GM19438 (cell line): Measurements from ENCODE around the gene UNC13D.
"Not testable (repeated sequence)": the region's sequence is repeated elsewhere in the genome, so short reads cannot be mapped to it uniquely, and the experiment has no call there.

Experiments
- ATAC-seq: cut with Tn5 transposase; IDR thresholded peaks from one replicate; pipeline ENCODE4 v1.9.1; 2021; ENCODE audit warnings: low read depth; ENCODE audit not compliant: unreplicated experiment

The UNC13D gene

DNA sequence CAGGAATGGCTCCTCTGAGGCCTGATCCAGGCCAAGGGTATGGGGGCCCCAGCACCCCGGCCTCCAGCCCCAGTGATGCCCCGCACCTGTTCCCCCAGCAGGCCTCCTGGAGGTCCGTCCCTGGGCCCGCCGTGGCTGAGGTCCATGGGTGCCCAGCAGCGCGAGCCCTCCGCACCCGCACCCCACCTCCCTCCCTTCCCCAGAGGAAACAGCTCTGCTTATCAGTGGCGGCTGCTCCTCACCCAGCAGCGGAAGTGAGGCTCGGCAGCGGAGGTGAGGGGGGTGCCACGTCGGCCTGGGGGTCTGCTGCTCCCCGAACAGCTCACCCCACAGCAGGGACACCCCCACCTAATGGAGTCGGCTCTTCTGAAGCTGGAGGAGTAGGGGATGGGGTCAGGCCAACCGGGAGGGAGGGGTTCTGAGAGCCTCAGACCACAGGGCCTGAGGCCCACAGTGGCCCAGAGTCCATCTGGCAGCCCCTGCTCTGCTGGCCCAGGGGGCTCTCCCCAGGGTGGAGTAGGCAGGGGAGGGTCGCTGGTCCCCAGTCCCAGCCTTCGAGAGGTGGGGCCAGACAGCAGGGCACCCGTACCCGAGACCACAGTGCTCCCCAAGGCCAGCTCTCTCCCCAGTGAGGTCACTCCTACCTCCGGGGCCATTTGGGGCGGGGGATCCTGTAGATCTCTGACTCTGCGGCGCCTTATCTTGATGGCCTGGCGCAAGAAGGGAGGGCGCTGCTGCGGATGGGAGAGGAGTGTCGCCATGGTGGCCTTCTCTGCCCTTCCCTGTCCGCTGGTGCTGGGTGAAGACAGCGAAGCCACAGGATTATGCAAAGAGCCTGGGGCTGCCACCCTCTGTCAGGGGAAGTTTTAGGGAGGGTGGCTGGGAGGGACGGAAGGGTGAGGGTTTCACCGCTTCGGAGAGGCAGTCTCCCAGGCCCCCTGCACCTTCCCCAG lies at the start of gene UNC13D:
Gene UNC13D (minus strand): TSS at position 828 of the 953 bp plus-strand sequence. CDS start 67 bp downstream, at position 761.
- no peak for ATAC-seq

DNA sequence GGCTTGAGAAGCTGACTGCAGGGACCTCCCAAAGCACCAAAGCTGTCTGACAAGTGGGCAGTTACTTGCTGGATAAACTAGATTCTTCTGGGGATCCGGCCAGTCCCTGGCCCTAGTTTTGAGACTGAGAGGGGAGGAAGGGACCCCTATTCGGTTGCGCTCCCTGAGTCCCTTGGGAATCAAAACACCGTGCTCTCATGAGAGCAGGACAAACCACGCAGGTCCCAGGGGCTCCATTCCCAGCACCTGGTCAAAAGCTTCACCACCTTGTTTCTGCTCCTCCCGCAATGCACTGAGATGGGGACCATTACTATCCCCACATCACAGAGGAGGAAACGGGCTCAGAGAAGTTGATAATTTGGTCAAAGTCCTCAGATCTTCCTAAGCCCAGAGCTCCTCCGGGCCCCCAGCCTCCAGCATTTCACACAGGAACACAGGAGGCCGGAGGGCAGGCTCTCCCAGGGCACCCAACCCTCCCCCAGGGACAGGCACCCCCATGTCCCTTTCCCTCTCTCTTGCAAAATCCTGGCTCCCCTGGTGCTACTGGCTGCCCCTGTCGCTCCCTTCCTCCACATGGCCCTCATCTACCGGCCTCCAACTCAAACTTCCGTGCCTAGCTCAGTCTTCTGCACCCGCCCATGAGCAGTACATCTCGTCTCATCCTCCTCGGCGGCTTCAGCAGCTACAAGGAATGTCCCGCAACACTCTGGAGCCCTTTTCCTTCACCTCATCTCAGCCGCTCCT lies 49.3 kb upstream of the UNC13D start:
- ATAC-seq, result no peak

DNA sequence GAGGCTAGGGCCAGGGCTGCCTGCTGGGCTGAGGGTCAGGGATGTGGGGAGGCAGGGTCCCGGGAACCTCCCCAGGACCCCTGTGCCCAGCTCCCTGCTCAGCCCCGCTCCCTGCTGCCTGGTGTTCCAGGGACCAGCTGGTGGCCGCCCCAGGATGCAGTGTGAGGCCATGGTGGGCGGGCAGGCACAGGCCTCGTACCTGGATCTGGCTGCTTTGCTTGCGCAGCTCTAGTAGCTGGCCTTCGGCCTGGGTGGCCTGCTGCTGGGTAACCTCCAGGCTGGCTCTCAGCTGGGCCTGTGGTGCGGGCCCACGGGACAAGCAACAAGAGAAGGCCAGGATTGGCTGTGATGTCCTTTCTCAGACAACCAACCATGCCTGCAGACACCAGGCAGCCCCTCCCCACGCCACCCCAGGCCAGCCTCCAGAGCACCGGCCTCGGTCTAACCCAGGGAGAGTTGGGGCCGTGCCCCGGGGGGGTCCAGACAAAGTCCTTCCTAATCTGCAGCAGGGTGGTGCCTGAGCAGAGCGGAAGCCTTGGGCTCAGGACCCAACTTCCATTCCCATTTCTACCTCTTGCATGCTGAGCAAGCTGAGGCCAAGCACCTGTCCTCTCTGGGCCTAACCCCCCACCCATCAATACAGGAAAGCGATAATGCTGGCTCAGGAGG lies 48.5 kb upstream of the UNC13D start:
- ATAC-seq, result no peak

DNA sequence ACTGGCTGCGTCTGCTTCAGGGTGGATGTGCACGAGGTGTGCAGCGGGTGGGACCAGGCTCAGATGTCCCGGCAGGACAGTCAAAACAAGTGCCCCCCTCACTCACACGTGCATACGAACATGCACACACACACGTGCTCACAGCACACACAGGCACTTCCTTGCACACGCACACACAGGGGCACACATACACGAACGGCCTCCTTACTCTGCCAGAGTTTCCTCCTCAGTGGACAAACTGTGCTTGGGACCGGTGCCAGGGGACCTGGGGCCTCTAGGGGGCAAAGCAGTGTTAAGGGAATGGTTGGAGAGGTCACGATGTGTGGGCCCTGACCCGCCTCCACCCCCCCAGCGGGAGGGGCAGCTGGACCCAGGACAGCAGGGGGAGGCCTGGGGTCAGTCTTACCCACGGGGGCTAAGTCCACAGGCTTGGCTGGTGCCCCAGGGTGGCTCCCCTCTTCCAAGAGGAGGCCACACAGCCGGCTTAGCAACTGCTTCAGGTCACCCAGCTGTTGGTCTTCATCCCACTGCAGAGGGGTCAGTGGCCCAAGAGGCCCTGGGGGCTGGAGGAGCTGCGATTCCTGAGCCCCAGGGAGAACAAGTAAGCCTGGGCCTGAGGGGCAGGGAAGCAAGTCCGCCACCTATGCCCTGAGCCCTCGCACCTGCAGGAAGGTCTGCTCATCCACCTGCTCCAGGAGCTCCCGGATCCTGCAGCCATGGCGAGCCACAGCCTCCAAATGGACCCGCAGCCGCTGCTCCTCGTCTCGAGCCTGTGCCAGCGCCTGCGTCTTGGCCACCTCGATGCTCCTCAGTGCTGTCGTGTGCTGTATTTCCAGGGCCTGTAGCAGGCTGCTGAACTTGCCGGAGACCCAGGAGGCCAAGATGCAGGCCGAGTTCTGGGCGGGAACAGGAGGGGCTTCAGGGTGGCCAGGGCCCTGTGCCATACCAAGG lies 47.7 kb upstream of the UNC13D start:
- ATAC-seq, result no peak

DNA sequence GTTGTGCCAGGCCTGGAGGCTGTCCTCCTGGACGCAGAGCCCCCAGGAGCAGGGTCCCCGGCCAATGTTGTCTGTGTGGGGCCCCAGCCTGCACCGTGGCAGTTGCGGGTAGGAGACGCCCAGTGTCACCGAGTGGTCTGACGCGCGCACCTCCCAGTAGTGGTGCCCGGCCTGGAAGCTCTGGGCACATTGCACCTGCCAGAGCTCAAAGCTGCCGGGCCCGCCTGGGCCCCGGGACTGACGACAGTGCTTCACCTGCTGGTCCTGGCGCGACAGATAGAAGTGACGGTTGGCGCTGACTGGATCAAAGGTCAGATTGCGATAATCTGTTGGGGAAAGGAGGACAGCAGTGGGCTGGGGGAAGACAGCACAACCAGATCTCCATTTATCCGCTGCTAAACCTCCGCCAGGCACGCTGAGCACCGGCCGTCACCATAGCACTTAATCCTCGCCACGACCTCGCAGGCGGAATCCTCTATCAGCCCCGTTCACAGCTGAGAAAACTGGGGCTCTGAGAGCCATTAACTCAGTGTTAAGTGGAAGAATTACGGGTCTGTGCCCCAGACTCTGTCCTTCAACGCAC lies 46.9 kb upstream of the UNC13D start:
- no peak for ATAC-seq

DNA sequence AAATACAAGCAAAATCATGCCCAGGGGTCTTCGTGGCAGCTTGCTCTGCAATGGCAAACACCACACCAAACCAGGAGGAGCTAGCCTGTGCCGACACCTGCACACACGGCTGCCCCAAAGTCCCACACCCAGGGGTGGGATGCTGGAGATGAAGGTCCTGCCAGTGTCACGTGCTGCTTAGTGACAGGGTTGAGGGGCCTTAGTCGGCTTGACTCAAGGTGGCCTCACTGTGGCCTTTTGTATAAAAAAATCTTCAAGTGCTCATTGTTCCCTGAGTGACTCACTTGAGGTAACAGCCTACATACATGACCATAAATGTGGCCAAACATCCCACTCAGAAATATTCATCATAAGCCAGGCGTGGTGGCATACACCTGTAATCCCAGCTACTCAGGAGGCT lies 45.2 kb upstream of the UNC13D start:
- ATAC-seq, result no peak

DNA sequence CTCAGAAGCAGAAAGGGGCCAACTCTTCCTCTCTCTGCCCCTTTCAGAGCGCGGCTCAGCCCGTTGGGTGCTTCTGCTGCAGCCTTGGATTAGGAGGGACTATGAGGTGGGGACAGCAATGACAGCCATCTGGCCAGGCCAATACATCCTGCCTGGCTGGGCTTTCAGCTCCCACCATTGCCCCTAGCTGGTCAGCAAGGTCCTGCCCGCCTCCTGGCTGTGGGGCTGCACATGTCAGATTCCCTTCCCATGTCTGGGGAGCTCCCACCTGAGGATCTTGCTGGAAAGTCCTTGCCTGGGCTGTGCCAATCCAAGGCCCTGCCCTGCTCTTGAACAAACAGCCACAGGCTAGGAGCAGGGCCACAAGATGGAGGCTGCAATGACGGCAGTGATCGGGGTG lies 44.3 kb upstream of the UNC13D start:
- no peak for ATAC-seq

DNA sequence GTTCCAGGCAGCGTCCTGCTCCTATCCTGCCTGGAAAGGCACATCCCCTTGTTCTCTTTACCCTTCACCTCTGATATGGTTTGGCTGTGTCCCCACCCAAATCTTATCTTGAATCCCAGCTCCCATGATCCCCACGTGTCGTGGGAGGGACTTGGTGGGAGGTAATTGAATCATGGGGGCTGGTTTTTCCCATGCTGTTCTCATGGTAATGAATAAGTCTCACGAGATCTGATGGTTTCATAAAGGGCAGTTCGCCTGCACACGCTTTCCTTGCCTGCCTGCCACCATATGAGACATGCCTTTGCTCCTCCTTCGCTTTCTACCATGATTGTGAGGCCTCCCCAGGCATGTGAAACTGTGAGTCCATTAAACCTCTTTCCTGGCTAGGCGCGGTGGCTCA lies 41.7 kb upstream of the UNC13D start:
- not testable (repeated sequence) for ATAC-seq

DNA sequence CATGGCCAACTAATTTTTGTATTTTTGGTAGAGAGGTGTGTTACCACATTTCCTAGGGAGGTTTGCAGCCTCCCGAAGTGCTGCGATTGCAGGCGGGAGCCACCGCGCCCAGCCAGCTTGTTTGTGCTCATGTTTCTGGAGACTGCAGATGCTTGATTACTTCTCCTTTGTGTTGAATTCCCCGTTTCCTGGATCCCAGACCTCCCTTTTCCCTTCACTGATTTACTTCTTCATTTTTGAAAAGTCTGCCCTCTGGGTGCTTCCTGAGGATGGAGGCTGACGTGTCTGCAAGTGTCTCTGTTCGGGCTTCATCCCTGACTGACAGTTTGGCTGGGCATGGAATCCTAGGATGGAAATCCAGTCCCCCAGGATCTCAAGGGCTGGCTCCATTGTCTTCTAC lies 41.2 kb upstream of the UNC13D start:
- ATAC-seq, result no peak

DNA sequence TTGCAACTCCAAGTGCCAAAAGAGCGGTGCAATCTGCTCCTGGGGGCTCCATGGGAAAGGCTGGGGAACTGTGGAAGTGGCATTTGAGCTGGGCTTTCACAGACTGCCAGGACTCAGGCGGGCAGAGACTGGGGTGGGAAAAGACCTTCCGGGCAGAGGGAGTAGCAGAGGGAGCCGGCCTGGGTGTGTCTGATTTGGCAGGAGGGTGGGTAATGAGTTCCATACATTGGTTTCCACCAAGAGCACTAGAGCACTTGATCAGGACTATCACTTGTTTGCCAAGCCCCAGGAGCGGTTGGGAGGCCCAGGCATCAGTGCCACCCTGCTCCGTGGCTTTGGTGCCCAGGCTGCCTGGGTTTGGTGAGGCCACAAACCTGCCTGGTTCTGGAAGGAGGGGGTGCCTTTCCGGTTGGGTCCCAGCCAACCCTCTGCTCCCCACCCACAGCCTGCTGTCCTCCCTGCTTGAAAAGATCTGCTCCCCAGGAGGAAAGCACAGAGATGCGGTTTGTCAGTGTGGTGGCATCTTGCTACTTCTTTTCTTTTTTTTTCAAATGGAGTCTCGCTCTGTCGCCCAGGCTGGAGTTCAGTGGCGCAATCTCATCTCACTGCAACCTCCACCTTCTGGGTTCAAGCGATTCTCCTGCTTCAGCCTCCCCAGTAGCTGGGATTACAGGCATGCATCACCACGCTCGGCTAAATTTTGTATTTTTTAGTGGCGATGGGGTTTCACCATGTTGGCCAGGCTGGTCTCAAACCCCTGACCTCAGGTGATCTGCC lies 37.7 kb upstream of the UNC13D start:
- ATAC-seq, result no peak

DNA sequence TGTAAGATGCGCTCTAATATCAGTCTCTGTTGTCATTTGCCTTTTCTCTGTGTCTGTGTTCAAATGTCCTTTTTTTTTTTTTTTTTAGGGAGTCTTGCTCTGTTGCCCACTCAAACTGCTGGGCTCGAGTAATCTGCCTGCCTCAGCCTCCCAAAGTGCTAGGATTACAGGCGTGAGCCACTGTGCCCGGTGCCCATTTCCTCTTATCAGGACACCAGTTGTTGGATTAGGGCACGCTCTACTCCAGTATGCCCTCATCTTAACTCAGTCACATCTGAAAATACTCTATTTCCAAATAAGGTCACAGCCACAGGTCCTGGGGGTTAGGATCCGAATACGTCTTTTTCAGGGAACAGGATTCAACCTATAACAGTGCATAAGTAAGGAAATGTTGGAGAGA lies 36.1 kb upstream of the UNC13D start:
- ATAC-seq, result no peak

DNA sequence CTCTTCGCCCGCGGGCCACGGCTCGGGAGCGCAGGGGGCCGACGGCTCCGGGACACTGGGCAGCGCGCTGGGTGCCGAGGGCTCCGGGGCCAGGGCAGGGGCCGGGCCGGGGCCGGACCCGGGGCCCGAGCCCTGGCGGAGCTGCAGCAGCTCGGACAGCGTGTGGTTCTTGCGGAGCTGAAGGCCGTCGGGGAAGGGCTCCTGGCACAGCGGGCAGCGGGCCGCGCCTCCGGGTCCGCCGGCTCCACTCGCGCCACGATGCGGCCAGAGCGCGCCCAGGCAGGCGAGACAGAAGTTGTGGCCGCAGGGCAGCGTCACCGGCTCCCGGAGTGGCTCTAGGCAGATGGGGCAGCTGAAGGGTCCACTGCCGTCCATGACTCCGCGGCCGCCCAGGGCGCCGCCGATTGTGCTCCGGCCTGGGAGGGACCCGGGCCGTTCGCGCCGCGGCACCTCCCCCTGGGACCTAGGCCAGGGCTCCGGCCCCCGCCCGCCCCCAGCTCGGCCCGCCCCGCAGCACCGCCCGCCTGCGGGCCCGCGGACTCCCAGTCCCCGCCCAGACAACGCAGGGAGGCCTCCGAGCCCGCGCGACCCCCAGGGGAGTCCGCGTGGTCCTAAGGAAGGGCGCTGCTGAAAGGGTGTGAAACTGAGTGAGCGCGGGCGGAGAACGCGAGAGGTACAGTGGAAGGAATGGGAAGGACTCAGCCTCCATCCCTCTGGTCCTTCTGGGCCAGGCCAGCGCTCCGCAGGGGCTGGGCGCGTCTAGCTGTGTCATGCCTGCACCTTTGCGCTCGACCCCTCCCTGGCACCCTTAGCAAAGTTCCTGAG lies 34.2 kb upstream of the UNC13D start, which contains the start of gene TRIM47:
Gene TRIM47 (minus strand): TSS at position 408 of the 825 bp plus-strand sequence. CDS start 33 bp downstream, at position 375.
- ATAC-seq, result peak; percentile 17

DNA sequence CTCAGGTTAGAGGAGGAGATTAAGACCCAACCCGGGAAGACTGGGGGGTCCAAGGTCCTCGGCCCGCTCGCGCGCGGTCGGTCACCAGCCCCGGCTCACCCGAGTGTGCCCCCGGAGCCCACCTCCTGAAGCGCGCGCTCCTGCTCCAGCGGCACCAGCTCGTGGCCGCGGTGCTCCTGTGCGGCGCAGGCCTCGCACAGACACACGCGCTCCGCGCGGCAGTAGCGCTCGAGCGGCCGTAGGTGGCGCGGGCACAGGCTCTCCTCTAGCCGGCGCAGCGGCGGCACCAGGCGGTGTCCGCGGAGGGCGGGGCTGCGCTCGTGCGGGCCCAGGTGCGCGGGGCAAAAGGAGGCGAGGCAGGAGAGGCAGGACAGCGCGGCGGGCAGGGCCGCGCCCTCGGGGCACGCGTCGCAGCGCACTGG lies 33.6 kb upstream of the UNC13D start:
- ATAC-seq, result peak; percentile 49

DNA sequence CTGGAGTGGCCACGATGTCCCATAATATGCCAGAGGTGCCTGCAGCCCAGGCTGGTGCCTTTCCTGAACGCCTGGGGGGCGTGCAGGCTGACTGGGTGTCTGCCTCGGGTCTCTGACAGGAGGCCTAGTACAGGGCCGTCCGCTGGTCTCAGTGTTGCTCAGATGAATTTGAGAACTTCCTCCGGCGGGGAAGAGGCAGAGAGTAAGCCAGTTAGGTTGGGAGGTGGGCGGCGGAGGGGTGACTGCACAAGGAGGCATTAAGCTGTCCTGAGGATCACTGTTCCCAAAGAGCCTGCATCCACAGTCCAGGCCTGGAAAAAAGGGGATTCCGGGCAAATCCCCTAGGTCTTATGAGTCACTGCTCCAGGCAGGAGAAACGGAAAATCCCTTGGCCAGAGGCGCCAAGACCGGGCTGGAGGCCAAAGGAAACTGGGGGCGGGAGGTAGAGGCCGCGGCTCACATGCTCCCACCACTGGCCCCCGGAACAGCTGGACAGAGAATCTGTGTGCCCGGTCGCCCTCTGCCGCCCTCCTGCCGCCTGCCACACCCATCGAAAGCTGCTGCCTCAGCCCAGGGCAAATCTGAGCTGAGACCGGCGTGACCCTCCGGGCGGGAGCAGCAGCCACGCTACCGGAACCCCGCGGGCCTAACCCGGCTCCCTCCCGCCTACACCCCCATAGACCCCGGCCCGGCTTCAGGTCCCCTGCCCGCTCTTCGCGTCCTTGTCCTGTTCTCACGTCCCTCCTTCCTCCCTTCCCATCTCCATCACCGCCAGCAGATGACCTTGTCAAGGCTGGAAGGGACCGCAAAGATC lies 32.9 kb upstream of the UNC13D start:
- ATAC-seq, result no peak

DNA sequence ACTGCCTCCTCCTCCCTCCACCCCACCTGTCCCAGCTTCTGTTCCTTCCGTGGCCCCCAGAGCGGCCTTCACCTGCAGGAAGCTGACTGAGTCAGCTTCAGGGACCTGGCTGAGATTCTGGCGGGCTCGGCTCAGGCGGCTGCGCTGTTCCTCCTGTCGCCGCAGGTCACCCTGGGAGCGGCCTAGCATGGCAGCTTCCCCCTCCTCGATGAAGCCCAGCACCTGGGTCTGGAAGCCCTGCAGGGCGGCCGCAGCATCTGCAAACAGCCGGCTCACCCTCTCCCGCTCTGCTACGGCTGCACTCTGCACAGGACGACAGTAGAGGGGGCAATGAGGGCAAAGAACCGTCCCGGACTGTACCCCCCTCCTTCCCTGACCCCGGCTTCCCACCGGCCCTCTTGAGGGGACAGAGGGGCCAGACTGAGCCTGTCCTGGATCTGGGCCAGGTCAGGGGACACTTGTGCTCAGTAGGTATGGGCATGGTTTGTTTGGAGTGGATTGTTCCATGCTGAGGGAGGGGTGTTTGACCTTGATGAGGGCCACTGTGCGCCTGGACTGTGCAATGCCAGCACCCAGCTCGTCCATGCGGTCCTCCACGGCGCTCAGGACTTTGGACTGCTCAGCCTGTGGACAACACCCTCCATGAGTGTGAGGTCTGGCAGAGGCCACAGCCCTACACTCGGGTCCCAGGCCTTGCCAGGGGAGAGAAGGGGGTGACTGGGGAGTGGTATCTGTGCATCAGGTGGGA lies 32.2 kb upstream of the UNC13D start:
- ATAC-seq, result no peak

DNA sequence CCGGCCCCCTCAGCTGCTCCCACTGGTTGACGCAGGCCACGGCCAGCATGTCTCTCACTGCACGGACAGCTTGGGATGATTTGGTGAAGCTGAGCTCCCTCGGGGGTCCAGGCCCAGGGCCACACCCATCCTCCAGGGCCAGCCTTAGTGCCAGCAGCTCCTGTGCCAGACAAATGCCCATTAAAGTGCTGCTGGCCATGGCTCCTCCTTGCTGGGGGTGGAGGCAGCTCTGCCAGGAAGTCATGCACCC lies 31.7 kb upstream of the UNC13D start:
- ATAC-seq, result no peak
